Islet of Langerhans (tissue), 1 donor: ENCODE results near the gene GALK2.
A peak's percentile ranks its signal among the peaks of the same experiment; 100 is the strongest.
"Not testable (repeated sequence)": the region's sequence is repeated elsewhere in the genome, so short reads cannot be mapped to it uniquely, and the experiment has no call there.

ENCODE experiments used
- FAIRE-seq: peaks from one replicate; lab custom pipeline; 2011; peaks lifted over from hg19 to GRCh38; lab: Jason Lieb, UNC

GALK2 gene

DNA sequence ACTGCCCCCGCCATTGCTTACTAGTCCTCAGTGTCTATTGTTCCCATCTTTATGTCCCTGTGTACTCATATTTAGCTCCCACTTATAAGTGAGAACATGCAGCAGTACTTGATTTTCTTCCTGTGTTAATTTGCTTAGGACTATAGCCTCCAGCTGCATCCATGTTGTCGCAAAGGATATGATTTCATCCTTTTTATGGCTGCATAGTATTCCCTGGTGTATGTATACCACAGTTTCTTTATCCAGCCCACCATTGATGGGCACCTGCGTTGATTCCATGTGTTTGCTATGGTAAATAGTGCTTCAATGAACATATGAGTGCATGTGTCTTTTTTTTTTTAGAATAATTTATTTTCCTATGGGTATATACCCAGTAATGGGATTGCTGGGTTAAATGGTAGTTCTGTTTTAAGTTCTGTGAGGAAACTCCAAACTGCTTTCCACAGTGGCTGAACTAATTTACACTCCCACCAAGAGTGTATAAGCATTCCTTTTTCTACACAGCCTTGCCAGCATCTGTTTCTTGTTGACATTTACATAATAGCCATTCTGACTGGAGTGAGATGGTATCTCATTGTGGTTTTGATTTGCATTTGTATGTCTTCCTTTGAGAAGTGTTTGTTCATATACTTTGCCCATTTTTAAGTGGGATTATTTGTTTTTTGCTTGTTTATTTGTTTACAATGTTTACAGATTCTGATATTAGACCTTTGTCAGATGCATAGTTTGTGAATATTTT is 53.7 kb downstream of the GALK2 start:
- FAIRE-seq = no peak

DNA sequence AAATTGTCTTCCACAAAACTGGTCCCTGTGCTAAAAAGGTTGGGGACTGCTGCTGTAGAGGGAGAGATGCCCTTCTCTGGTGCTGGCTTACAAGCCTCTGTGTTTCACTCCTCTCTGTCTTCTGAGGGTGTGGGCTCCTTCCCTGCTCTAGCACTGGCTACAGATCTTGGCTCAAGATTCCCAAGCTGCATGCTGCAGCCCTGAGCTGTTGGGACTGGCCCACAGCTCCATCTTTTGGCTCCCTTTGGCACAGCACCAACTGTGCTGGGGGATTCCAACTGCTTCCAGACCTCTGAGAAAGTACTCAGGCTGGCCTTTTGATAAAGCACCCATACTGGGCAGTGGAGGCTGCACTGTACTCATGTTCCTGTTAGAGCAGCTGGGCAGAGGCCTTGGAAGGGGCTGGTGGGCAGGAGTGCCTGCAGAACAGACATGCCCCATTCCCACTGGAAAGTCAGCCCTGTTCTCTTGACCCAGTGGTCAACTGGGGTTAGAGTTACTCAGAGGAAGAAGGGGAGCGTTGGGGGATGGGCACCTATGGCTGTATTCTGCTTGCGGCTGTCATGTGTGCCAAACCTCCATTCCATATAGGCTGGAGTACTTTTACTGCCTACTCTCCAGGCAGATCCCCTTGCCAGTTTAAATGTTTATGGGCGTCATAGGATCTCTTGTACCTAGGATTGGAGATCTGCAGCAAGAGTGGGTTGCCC is 55.7 kb downstream of the GALK2 start:
- no peak for FAIRE-seq

DNA sequence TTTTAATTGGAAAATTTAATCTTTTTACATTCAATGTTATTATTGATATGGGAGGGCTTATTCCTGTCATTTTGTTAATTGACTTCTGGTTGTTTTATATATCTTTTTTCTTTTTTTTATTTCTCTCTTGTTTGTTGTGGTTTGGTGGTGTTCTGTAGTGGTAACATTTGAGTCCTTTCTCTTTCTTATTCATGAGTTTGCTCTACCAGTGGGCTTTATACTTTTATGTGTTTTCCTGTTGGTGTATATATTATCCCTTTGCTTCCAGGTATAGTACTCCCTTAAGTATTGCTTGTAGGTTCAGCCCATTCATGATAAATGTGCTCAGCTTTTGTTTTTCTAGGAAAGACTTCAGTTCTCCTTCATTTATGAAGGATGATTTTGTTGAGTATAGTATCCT is 57.6 kb downstream of the GALK2 start:
- FAIRE-seq = no peak

DNA sequence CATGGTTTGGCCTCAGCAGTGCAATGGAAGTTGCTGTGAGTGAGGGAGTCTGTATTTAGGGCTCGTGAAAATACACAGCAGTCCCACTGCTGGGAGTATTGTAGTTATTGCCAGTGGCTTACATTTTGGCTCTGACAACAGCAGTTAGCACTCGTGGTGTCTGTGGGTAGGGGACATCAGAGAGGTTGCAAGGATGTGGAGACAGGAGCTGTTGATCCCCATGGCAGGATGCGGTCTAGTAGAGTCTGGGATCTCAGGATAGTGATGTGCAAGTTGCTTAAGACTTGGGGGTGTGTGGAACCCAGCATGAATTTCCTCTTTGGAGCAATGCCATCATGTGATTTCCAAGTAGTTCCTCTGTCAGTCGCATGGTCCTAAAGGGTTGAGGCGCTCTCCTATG is 59.9 kb downstream of the GALK2 start:
- no peak for FAIRE-seq

DNA sequence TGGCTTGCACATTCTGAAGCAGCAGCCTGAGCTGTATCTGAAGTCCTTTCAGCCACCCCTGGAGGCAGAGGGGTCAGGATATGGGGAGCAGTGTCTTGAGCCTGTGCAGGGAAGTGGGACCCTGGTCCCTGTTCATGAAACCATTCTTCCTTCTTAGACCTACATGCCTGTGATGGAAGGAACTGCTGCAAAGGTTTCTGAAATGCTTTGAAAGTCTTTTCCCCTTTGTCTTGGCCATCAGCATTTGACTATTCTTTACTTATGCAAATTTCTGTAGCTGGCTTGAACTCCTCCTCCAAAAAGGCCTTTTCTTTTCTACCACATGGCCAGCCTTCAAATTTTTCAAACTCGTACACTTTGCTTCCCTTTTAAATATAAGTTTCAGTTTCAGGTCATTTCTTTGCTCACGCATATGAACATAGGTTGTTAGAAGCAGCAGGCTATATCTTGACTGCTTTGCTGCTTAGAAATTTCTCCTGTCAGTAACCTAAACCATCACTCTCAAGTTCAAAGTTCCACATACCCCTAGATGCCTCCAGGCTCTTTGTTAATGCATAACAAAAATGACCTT is 62.3 kb downstream of the GALK2 start:
- FAIRE-seq = no peak

DNA sequence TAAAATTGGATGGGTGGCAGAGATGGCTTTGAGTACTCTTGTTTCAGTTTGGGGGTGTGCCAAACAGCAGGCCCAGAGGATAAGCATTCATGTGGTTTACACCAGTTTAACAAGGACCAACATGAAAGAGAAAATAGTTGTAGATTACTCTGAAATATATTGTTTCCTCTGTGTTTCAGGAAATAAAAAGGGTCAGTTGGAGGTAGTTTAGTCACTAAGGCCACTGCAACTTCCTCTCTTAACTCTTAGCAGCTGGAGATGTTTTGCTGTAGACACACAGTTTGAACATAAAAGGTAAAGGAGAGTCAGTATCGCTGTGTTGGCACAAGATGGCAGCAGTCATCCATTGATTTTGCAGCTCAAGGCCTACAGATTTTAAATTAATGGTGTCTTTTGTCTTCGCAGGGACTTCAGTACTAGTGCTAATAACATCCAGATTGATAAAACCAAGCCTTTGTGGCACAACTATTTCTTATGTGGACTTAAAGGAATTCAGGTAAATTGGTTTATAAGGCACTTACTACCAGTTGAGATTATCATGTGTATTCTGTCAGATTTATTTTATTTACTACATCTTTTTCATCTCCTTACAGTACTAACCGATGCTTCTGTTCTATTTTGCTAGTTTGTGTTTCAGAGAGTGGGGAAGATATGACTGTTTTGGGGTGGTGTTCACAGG is 65.5 kb downstream of the GALK2 start:
- FAIRE-seq = peak; percentile 99

DNA sequence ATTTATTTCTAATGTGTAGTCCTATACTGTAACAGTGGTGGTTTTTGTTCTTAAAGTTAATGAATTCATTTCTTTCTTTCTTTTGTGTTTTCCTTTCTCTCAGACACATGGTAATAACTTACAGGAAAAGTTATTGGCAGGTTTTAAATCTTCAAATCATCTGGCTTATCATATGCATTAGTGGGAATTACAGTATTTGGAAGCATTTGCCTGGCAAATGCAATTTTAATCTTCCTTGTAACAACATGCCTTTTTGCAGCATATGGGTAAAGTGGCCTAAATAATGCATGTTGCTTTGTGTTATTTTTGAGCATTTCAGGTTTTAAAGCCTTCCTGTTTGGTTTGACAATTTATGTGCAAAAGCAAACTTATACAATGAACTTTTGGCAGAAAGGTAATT is 66.8 kb downstream of the GALK2 start:
- FAIRE-seq = no peak

DNA sequence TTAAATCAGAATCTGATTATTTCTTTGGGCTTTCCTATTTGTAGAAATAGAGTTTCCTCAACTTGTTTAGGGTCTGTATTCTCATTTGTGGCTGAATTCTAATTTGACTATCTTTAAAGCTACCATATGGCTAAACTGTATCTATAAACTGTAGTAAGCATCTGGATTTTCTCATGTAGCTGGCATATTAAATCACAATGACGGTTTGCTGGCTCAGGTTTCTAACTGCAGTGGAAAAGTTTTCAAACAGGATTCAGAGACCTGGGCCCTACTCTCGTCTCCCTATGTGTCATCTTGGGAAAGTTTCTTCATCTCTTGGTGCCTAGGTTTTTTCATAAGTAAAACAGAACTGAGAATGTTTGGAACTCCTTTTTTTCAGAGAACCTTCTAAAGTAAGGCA is 68.3 kb downstream of the GALK2 start:
- FAIRE-seq = no peak

DNA sequence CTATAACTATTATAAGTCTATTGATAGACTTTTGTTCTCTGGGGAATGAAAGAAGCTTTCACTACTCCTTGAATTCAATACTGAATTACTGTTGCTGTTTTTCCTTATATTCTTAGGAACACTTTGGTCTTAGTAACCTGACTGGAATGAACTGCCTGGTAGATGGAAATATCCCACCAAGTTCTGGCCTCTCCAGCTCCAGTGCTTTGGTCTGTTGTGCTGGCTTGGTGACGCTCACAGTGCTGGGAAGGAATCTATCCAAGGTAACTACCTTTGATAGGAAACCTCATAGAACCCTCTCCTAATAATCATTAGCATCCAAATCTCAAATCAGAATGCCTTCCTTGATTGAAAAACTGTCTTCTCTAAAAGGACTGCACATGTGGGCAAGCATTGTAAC is 69.1 kb downstream of the GALK2 start:
- FAIRE-seq = no peak

DNA sequence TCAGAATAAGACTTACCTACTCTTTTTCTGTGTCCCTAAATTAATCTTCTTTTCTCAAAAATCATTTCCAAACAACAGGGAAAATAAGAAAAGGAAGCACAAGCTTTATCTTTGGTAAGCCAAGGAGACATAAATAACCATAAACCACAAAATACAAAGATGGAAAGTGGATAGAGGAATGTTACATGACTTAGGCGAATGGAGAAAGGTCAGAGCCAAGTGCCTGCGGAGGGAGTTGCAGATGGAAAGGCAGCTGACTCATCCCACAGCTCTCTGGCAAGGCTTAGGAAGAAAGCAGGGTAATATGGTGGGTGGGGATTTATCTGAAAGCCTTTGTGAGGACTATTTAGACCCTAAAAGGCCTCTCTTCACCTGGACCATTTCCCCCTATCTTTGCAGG is 72.8 kb downstream of the GALK2 start:
- FAIRE-seq = no peak

DNA sequence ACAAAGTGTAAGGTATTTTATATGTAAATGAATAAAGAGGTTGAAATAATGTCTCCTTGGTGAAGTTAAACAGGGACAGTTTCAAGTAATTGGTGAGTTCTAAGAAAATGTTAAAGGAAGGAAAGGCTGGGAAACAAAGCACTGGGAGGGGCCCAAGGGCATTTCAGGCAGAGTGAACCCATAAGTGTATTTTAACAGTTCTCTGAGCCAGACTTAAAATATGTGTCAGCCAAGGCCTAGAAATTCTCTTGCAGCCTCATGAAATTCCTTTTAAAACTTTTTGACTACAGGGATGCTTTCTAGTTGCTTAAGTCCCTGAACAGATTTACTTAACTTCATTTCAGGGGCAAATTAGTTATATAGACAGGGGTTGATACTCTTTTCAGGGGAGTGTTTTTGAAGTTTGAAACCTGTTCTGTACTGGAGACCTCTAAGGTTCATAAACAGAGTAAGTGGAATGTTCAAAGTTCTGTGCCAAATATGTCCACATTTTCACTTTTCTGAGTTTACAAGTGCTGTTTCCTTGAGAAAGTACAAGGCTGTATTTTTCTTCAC is 77.6 kb downstream of the GALK2 start:
- no peak for FAIRE-seq

DNA sequence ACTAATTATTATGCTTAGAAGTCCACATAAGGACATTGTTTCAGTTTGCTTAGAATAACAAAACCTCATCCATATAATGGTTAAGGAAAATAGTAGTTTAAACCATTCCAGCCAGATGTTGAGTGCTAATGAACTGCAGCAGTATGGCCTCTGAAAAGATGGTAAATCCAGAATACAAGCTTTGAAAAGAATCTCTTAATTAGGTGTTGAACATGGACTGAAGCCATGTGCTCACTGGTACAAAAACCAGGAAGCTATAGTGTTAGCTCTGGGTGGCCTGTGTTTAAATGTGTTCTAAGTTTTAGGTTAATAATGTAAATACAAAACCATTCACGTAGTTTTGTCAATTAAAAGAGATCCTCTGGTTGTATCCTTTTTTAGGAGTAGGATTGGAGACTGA is 78.2 kb downstream of the GALK2 start:
- no peak for FAIRE-seq

DNA sequence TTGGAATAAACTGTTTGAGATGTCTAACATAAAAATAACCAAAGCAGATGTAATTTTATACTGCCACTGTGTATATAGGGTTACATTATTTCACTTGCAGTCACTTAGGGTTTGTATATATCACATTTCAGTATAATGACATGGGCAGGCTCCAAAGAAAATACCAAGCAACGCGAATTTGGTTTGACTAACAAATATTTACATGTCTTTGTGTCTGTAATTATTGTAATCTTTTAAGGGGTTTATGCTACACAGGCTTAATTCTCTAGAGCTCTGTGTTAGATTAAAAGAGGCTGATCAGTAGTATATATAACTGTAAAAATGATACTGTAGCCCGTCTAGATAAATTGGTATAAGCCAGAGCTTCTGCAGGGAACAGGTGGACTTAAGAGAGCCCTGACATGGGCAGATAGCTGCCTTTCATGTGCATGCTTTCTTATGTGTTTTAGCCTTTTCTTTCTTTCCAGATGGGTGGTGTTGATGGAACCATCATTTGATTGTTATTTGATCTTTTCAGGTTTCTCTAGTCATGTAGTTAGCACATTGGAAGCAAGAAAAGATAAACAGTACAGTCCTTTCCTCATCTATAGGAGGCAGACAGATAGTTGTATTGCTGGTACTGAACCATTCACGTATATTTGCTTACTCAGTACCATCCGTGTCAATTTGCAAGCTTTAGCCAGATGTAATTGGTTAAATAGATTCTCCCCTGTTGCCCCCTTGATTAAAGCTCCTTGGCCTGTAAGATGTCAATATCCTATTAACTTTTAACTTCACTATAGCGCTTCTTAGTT is 86.1 kb downstream of the GALK2 start:
- FAIRE-seq = no peak

DNA sequence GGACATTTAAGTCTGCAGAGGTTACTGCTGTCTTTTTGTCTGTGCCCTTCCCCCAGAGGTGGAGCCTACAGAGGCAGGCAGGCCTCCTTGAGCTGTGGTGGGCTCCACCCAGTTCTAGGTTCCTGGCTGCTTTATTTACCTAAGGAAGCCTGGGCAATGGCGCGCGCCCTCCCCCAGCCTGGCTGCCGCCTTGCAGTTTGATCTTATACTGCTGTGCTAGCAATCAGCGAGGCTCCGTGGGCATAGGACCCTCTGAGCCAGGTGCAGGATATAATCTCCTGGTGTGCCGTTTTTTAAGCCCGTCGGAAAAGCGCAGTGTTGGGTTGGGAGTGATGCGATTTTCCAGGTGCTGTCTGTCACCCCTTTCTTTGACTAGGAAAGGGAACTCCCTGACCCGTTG is 95.1 kb downstream of the GALK2 start:
- FAIRE-seq = not testable (repeated sequence)

DNA sequence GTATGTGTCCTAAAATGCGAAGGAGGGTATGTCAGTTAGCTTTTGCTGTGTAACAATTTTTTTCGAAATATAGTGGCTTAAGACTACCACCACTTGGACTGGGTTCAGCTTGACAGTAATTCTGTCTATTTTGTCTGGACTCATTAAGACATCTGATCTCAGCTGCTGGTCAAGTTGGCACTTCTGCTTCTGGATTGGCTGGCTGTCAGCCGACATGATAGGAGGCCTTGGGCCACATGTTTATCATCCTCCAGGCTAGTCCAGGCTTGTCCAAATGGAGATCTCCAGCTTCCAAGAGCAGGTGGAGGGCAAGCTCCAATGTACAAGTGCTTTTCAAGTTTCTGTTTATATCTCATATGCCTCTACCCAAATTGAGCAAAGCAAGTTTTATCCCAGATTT is 95.9 kb downstream of the GALK2 start:
- no peak for FAIRE-seq

DNA sequence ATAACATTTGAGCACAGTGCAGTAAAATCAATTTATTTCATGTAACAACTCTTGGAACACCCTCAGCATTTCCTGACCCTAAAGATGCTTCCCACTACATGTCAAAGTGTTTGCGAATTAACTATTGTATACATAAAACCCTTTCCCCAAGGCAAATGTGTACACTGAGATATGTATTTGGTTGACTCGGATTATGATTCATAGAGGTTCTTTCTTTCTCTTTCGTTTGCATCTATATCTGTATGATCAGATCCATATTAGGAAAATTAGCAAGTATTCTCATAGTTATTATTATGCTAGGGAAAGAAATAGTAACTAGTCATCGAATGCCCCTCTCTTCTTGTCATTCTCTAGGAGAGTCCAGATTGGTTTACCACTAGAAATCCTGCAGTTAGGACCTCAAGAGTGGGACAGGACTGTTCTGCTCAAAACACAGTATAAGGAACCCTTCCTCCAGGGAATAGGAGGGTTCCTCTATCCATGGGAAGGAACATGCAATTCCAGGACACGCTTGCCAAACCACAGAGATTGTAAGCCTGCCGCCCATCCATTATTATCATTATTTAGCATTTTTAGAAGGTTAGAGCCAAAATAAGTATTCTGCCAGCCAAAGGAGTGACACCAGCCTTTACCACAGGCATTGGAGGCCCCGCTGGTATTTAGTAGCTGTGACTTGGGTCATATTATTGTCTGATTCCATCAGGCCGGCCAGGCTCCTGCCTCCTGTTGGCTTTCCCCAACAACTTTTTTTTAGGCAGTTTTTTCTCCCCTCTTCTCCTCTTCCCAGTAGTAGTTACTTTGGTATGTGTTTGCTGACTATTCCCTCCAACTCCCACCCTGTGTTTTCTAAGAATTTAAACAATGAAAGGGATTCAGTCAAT is 100.7 kb downstream of the GALK2 start:
- FAIRE-seq = no peak

DNA sequence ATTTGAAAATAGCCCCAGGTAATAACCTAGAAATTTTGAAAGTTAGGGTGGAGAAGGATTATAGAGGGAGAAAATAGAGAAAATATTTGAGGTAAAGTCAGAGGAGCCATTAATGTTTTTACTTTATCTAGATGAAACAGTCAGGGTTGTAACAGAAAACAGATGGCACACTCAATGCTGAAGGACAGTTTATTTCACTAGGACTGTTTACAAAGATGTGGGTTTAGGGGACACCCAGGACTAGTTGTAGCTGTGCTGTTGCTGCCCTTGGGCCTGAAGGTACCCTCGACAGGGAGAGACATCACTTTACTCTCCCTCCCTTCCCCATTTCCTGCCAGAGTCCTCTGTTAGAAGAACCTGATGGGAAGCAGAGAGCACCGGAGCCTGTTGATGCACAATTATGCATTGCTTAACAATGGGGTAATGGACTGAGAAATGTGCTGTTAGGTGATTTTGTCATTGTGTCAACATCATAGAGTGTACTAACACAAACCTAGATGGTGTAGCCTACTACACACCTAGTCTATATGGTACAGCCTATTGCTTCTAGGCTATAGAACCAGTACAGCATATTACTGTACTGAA is 103.8 kb downstream of the GALK2 start:
- peak; percentile 91 for FAIRE-seq

DNA sequence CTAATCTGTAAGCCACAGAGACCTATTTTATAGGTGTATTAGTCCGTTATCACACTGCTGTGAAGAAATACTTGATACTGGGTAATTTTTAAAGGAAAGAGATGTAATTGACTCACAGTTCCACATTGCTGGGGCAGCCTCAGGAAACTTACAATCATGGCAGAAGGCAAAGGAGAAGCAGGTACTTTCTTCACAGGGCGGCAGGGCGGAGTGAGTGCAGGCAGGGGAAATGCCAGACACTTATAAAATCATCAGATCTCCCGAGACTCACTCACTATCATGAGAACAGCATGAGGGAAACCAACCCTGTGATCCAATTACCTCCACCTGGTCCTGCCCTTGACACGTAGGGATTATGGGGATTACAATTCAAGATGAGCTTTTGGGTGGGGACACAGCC is 108.7 kb downstream of the GALK2 start:
- FAIRE-seq = no peak

DNA sequence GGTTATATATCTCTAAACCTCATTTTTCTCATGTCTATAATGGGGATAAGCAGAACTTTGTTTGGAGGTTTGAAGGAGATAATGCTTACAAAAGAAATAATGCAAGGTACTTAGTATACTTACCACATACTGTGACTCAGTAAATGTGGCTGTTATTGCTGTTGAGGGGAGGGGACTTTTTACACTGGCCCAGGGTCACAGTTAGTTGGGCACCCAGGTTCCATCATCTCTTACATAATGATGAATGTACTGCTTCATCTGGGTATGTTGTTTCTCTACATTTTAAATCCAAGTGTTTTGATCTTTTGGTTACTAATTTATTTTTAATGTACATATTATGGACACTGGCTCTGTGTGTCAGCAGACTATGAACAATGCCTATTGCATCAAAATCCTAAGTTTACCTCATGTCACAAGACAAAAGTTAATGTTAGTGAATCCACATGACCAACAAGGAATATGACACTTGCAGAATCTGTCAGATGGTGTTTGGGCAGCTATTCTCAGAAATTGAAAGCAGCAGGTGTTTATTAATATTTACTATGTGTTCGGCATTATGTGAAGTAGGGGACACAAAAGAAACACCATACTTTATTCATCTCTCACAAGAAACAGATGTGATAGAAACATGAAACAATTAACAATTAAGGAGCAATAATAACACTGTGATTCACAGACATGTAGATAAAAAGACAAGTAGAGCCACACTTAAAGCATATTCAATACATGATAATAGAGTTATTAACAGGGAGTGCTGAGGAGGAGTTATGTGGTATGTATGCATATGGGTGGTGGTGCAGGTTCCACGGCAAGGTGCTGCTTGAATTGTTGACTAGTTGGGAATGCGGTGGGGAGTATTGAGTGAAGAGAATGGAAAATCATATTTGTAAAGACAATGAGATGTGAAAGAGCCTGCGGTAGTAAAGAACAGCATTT is 109.7 kb downstream of the GALK2 start:
- no peak for FAIRE-seq

DNA sequence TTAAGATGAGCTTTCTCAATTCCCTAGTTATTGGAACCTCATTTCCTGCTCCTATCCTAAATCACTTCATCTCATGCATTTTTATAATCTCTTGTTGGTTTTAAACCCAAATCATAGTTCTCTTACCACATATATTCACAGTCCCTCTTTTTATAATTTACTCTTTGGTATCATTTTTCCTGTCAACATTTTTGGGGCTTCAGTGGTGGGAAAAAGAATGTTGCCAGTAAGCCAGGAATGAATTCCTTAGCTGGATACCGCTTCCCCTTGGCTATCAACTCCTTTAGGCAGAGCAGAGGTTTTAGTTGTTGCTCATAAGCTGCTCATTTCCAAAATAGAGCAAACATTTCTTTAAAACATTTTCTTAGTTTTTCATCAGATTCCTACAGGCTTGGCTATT is 112.3 kb downstream of the GALK2 start:
- FAIRE-seq = no peak
